GM18520 (cell line): ENCODE measurements around the gene FOLH1.
"Not testable (repeated sequence)": the region's sequence is repeated elsewhere in the genome, so short reads cannot be mapped to it uniquely, and the experiment has no call there.

Source experiments
- ATAC-seq: cut with Tn5 transposase; IDR thresholded peaks from one replicate; pipeline ENCODE4 v1.9.1; 2021; ENCODE audit not compliant: unreplicated experiment

Gene FOLH1

DNA sequence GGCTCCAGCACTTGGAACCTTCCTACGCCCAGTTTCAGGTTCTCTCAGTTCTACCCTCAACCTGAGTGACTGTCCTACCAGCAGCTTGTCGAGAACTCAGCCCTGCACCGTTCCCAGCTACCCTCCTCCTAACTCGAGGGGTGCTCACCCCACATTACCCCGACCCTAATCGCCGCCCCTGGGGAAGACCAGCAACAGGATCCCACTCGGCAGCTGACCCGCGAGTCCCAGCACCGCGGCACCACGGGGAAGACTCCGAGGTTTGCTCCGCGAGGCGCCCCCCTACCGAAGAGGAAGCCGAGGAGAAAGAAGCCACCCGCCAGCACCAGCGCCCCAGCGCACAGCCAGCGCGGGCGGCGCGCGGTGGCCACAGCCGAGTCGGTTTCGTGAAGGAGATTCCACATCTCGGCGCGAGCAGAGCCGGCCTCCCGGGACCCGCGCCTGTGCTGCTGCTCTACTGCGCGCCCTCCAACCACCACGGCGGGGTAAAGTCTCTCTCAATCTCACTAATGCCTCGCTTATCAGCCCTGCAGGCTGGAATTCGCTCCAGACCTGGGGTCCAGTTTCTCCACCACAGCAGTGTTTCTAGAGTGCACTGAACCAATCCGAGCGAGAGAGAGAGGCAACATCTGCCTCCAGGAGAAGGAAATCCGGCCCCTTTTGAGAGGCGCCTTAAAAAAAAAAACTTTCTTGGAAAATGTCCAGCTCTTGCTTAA lies at the start of gene FOLH1:
TSS of gene FOLH1 (minus strand) at position 597 of the 716 bp plus-strand sequence. CDS start at position 404, 193 bp downstream.
- no peak for ATAC-seq

DNA sequence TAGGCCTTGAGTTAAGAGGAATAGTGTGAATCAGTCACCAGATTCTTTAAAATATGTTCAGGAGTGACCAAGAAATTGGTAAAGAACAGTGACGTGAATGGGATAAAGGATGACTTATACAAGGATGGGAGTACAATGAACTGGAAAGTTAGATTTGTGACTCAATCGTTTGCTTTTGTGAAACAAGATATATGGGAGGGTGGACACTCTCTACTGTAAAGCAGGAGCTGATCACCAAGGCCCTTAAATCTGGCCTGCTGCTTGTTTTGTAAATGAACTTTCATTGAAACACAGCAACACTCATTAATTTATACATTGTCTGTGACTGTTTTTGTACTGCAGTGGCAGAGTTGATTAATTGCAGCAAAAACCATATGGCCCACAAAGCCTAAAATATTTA lies 46.7 kb upstream of the FOLH1 start:
- not testable (repeated sequence) for ATAC-seq

DNA sequence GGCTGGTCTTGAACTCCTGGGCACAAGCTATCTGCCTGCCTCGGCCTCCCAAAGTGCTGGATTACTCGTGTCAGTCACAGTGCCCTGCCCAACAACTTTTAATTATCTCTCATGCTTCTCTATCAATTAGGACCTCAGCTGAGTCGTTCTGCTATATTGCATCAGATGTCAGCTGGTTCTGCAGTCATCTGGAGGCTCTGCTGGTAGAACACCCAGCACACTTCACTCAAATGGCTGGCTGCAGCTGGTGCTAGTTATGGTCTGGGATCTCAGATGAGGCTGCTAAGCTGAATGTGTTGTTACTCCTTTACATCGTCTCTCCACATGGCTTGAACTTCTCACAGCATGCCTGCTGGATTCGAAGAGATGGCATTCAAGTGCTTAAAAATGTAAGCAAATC lies 42.8 kb upstream of the FOLH1 start:
- not testable (repeated sequence) for ATAC-seq

DNA sequence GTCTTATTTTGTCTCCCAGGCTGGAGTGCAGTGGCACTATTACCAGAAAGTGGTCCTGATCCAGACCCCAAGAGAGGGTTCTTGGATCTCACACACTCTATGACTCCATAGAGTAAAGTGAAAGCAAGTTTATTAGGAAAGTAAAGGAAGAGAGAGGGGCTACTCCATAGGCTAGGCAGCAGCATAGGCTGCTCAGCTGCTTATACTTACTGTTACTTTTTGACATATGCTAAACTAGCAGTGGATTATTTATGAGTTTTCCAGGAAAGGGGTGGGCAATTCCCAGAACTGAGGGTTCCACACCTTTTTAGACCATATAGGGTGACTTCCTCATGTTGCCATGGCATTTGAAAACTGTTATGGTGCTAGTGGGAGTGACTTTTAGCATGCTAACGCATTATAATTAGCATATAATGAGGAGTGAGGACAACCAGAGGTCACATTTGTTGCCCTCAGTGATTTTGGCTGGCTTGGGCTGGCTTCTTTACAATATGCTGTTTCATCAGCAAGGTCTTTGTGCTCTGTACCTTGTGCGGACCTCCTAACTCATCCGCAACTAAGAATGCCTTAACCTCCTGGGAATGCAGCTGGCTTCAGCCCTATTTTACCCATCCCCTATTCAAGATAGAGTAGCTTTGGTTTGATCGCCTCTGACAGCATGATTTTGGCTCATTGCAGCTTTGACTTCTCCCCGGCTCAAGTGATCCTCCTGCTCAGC lies 42.2 kb upstream of the FOLH1 start:
- not testable (repeated sequence) for ATAC-seq

DNA sequence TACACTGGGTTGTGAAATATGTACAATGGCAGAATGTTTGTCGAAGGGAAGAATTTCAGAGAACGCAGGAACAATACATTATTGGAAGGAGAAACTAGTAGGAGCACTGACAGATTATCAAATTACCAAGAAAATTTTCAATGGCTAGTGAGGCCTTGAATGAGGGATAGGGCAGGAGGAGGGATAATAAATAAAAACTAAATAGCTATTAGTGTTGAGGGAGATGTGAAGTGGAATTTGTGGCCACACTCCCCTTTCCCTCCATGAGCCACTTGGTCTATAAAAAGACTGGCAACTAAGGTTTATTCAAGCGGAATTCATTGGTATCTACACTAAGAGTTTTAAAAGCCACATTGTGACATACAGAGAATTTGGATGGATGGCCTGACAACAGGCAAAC lies 41.0 kb upstream of the FOLH1 start:
- ATAC-seq: not testable (repeated sequence)

DNA sequence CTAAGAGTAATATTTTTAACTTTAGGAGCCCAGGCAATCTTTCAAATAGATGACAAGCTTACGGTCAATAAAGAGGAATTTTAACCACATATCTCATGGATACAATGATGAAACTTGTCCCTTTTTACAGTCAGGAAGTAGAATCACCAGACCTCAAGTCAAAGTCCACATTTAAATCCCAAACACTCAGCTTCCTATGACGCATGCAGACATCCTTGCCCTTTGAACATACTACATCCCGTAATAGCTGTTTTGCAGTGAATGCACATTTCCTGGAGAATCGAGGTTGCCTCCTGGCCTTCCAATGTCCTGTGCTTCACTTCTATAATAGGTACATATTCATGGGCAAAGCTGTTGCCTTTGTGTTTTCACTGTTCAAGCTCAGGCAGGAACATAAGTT lies 25.3 kb upstream of the FOLH1 start:
- not testable (repeated sequence) for ATAC-seq

DNA sequence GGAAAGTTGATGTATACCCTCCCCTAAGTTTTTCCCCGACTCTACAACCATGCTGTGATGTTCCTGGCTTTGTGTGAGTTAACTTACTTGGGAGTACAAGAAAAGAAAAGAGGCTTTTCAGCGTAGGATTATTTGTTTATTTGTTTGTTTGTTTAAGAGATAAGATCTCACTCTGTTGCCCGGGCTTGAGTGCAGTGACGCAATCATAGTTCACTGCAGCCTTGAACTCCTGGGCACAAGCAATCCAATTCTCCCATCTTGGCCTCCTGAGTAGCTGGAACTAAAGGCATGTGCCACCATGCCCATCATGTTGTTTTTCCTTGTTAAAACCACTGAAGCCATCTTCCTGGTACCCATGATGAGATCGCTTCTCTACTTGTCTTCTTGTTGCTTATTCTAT lies 24.6 kb upstream of the FOLH1 start:
- not testable (repeated sequence) for ATAC-seq

DNA sequence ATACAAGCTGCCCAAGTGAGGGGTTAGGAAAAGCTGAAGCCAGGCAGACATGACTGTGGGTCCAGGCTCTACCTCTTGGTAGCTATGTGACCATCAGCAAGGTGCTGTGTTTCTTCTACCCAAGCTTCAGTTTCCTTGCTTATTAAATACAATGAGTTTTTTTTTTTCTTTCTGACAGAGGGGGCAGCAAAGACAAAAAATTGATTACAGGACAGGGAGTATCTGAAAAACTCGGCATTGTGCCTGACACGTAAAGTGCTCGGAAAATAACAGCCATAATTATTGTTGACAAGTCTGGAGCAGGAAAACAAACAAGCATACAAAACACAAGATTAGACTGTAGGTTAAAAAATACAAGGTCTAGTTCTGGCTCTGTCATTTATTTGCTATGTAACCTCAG lies 23.3 kb upstream of the FOLH1 start:
- ATAC-seq: not testable (repeated sequence)

DNA sequence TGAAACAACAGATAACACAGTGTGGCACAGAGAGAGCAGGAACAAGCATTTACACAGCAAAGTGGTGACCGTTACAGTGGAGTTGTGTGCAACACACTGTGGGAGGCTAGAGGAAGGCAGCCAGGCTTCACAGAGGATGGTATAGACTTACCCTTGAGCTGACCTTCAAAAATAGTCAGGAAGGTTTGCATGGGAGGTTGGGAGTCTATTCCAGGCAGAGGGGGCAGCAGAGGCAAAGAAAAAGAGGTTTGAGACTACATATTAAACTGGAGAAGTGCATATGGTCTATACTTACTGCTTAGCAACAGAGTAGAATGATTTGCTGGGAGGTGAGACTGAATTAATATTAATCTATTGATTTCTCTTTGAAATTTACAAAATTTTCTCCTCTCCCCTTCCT lies 22.1 kb upstream of the FOLH1 start:
- ATAC-seq: not testable (repeated sequence)

DNA sequence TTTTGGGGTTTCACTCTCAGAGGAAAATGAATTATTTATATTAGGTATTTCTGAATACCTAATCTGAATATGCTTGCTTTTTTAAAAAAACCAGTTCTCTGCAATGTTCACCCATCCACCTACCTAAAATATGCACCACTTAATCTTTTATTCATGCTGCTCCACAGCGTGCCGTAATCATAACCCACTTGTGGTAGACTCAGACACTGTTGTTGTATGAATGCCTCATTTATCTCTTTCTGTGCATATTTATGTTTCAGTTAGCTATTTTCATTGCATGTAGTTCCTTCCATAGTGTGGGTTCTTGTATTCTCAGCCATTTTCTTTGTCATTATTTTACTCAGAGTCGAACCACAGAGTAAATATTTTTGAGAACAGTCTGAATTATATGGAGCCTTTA lies 21.6 kb upstream of the FOLH1 start:
- ATAC-seq: not testable (repeated sequence)

DNA sequence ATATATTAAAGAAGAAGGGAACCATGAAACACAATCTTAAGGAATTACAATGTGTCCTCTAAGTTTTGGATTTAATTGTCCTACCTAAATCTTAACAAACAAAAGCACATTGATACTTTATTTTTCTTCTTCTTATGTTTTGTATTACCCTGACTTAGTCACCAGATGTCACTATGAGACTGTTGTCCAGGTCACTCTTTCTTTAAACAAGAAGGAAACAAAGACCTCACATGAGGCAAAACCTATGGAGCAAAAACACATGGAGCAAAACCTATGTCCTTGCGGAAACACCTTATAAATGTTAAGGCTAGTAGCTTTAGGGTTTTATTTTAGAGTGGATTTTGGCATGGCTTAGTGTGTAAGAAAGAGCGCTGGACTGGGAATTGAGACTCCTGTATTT lies 20.7 kb upstream of the FOLH1 start:
- ATAC-seq: not testable (repeated sequence)

DNA sequence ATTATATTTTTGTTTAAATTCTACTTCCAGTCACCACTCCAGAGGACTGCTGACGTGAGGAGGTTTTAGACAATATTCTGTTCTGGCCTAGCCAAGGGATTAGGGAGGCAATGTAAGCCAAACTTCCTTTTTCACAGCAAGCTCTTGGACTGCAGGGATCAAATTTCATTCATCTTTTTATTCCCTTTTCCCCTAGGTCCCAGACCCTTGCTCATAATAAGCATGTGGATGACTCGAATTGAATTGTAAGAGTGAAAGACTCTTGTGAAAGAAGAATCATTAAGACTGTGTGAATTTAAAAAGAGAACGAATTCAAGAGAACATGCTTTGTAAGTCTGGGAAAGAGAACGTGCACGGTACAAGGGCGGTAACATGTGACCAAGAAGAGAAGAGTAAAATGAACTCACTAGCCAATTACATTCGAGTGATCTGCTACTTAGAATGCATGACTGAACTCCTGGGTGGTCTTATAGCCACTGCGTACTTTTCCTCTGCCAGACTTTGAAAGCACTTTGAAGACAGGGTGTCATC lies 16.9 kb upstream of the FOLH1 start:
- ATAC-seq: not testable (repeated sequence)

DNA sequence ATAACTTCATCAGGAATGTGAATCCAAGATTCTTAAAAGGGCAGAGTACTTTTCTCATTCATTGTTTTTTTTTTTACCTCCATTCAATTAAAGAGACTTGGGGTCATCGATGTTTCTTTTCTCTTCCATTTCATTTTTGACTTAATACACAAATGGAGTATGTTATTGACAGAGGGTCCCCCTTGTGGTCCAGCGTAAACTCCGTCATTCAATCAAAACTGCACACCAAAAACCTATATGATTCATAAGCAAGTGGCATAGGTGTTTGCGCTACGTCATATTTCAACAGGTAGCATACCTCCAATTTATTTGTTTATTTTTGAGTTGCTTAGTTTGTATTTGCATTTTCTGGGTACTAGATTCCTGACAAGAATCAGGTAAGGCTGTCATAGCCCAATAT lies 12.7 kb upstream of the FOLH1 start:
- ATAC-seq: no peak

DNA sequence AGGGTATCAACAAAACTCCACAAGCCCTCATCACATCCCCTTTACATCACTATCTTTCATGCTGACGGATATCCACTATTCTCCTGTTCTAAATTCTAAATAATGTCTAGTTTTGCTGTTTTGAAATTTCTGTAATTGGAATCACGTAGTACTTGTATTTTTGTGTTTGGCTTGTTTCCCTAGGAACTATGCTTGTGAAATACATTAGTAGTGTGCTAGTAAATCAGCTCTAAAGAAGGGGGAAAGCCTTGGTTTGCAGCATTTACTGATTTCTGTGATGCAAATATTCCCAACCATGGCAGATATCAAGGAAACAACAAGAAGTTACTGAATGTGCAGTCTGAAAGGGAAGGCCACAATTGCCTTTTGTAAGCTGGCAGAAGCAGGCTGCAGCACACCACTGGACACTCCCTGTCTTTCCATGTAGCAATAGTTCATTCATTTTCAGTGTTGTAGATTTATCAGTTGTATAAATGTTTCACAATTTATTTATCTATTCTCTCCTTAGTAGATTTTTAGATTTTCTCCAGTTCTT lies 4.7 kb upstream of the FOLH1 start:
- no peak for ATAC-seq

DNA sequence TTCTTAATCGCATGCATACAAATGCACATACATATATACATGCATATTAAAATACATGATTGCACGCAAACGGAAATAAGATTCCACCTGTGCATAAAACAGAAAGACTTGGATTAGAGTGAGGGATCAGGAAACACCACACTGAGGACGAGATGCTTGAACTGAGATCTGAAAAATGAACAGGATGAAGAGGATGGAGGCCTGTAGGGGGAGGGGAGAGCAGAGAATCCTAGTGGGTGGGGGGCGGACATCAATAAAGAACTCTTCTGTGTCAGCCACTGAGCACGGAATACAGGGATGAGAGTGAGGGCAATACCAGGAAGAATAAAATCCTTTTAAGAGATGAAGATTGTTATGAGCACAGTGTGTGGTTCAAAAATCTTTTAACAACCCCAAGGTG lies 1.4 kb downstream of the FOLH1 start:
- ATAC-seq: not testable (repeated sequence)

DNA sequence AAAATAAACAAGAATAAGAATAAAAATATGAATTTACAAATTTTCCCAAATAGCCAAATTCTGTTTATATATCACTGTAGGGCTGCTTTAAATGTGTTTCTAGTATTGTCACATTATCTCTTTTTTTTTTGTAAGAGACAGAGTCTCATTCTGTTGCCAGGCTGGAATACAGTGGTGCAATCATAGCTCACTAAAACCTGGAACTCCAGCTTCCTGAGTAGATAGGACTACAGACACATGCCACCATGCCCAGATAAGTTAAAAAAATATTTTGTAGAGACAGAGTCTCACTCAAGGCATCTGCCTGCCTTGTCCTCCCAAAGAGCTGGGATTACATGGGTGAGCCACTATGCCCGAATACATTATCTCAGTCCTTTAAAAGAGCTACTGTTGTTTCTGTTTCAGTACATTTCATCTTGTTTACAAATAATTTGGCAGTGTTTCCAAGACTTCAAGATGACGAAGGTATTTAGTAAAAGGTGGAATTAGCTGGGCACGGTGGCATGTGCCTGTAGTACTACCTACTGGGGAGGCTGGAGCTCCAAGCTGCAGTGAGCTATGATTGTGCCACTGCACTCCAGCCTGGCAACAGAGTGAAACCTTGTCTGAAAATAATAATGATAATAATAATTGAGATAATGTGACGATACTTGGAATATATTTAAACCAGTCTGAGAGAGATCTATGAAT lies 6.0 kb downstream of the FOLH1 start:
- ATAC-seq: no peak

DNA sequence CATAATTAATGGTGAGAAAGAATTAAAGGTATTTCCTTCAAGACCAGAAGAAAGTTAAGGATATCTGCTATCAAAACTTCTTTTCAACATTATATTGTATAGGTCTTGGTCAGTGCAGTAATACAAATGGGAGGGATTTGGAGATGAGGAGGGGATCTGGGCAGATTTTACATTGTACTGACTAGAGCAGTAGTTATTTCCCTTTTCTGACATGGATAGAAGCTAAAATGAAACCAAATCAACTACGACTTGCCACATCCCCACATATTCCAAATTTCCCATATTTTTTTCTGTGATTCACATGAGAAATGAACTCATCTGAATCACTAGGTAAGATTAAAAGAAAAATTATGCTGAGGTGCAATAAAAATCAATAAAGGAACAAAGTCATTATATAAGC lies 11.6 kb downstream of the FOLH1 start:
- not testable (repeated sequence) for ATAC-seq

DNA sequence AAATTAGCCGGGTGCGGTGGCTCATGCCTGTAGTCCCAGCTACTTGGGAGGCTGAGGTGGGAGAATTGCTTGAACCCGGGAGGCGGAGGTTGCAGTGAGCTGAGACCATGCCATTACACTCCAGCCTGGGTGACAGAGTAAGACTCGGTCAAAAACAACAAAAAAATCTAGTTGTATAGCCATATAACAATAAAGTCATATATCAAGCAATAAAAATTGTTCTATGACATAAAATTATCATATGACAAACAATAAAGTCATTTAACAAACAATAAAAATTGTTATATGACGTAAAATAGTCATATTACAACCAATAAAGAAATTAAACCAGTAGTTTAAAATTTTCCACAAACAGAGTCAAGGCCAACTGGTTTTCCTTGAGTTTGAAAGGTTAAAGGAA lies 12.4 kb downstream of the FOLH1 start:
- ATAC-seq: not testable (repeated sequence)

DNA sequence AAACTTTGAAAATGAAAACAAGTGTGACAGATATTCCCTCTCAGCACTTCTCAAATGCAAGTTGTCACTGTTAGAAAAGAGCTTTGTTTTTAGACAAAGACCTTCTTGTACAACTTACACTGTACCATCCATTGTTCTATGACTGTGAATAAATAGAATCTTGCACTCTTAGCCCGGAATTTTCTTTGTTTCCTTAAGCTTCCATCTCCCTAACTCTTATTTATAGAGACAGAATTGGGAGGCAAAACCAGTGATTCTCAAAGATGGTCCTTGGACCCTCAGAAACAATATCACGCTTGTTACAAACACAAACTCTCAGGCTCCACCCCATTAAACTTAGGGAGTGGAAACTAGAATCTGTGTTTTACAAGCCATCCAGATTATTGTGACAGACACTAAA lies 18.1 kb downstream of the FOLH1 start:
- not testable (repeated sequence) for ATAC-seq

DNA sequence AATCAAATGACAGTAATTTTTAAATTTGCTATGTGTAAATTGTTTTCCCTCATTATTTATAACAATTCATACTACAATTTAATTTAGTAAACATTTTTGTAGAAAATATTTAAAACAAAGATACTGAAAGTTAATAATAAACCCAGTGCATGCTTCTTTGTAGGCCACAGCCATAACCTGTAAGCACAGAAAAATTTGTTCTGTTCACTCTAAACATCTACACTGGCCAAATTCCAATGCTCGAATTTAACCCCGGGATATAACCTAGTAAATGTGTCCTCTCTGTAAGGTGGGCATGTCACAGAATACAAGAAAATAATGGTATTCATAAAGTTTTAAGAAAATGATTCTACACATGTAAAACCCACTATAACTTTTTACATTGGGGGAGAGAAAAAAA lies 22.2 kb downstream of the FOLH1 start:
- ATAC-seq: not testable (repeated sequence)

DNA sequence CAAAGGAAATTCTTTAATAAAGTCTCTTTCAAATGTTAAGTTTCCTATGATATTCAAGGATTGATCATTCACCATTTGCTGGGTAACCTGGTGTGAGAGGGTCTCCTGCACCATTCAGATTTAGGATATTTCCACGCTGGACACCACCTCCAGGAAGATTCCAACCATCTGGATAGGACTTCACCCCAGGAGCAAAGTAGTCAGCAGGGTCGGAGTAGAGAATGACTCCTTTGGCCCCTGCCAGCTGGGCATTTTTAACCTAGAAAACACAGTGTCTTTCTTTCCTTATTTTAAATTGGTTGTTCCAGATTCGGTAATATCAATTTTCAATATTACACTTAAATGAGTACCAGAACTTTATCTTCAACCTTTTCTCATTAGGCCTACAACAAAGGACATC lies 22.8 kb downstream of the FOLH1 start:
- ATAC-seq: not testable (repeated sequence)
